B cell (primary cell): Measurements from ENCODE around the gene CPLANE1. TPM values are rescaled to one million over a fixed set of nuclear protein-coding genes. Genes with fewer than 3 reads are reported as not detected.

Experiments used
- ATAC-seq: fragments of 200-7000 bp; cut with Tn5 transposase; one replicate; pipeline ENCODE4 v1.10.0; 2021; ENCODE audit warnings: low read depth, mild to moderate bottlenecking, moderate number of reproducible peaks, moderate library complexity
- CTCF ChIA-PET: fragments of 350-600 bp; sonication (Branson Sonifier 250); formaldehyde crosslinking; loops from one replicate; lab custom pipeline; 2021; ENCODE audit warnings: antibody characterized with exemption, inconsistent platforms; lab: Charles Lee
- POLR2A ChIA-PET: fragments of 350-600 bp; sonication (Branson Sonifier 250); formaldehyde crosslinking; loops from one replicate; lab custom pipeline; 2021; ENCODE audit warnings: antibody characterized with exemption; lab: Charles Lee
- DNase-seq: peaks from one replicate; pipeline ENCODE4 v3.0.0; 2013
- H2AFZ ChIP-seq: 2 replicates; pipeline ENCODE4 v1.6.1; 2012; ENCODE audit warnings: mild to moderate bottlenecking, low read depth, low read length; ENCODE audit not compliant: insufficient read depth, poor library complexity, severe bottlenecking
- H3K27ac ChIP-seq, 2 donors: 1 replicate in 1 of 2; 2 replicates in 1 of 2; pipeline ENCODE4 v1.5.1; 2012 to 2013; ENCODE audit warnings: low read length in 2 of 2, mild to moderate bottlenecking in 2 of 2, moderate library complexity in 1 of 2
- H3K27me3 ChIP-seq, 4 experiments: fragments of 200-600 bp in 1 of 4; sonication (generic) in 1 of 4; replicated peaks in 1 of 4; 1 replicate in 2 of 4; 2 replicates in 2 of 4; pipeline versions ENCODE4 v1.6.1 to v1.7.0; 2013 to 2016; ENCODE audit warnings: low read length in 3 of 4, mild to moderate bottlenecking in 2 of 4, mixed read lengths in 1 of 4, moderate library complexity in 1 of 4; ENCODE audit not compliant: insufficient read depth in 4 of 4, control insufficient read depth in 3 of 4; ENCODE audit errors: control extremely low read depth in 1 of 4
- H3K36me3 ChIP-seq, 2 experiments: replicated peaks in 1 of 2; 1 replicate in 1 of 2; 2 replicates in 1 of 2; pipeline versions ENCODE4 v1.6.1 to v1.7.1; 2013; ENCODE audit warnings: low read length in 1 of 2; ENCODE audit not compliant: insufficient read depth in 2 of 2, control insufficient read depth in 1 of 2; ENCODE audit errors: control extremely low read depth in 1 of 2, extremely low read depth in 1 of 2
- H3K4me1 ChIP-seq, 2 donors: fragments of 200-600 bp in 1 of 2; sonication (generic) in 1 of 2; 1 replicate in 1 of 2; 2 replicates in 1 of 2; pipeline versions ENCODE4 v1.5.1 to v1.6.1; 2013 to 2017; ENCODE audit warnings: low read length in 2 of 2; ENCODE audit not compliant: control insufficient read depth in 2 of 2, insufficient read depth in 2 of 2
- H3K4me2 ChIP-seq: replicated peaks from 2 replicates; pipeline ENCODE3; 2012; ENCODE audit warnings: mild to moderate bottlenecking, low read depth, low read length; ENCODE audit not compliant: poor library complexity, severe bottlenecking
- H3K4me3 ChIP-seq, 5 experiments: fragments of 200-600 bp in 1 of 5; sonication (generic) in 1 of 5; 1 replicate in 3 of 5; 2 replicates in 2 of 5; pipeline versions ENCODE4 v1.5.1 to v1.7.0; 2011 to 2016; ENCODE audit warnings: low read length in 4 of 5, mild to moderate bottlenecking in 4 of 5, low read depth in 2 of 5, control low read depth in 1 of 5, moderate library complexity in 1 of 5; ENCODE audit not compliant: insufficient read depth in 1 of 5; ENCODE audit errors: control extremely low read depth in 1 of 5, extremely low read depth in 1 of 5
- H3K79me2 ChIP-seq: fragments of 200-600 bp; sonication (generic); one replicate; pipeline ENCODE4 v1.6.0; 2016; ENCODE audit warnings: low read length; ENCODE audit not compliant: control insufficient read depth, insufficient read depth
- H3K9ac ChIP-seq: fragments of 200-600 bp; sonication (generic); 2 replicates; pipeline ENCODE4 v1.6.1; 2017; ENCODE audit warnings: mild to moderate bottlenecking, low read length, moderate library complexity
- H3K9me3 ChIP-seq, 3 donors: one replicate each; pipeline versions ENCODE4 v1.6.1 to v1.7.1; 2013; ENCODE audit warnings: low read length in 2 of 3; ENCODE audit not compliant: control insufficient read depth in 2 of 3, insufficient read depth in 1 of 3; ENCODE audit errors: control extremely low read depth in 1 of 3
- H4K20me1 ChIP-seq: 2 replicates; pipeline ENCODE4 v1.6.0; 2012; ENCODE audit warnings: mild to moderate bottlenecking, low read length; ENCODE audit not compliant: insufficient read depth, control insufficient read depth, poor library complexity, severe bottlenecking
- H3K27ac Mint-ChIP-seq: one replicate; pipeline ENCODE4 v1.8.0; 2021; ENCODE audit warnings: mixed read lengths
- H3K27me3 Mint-ChIP-seq: one replicate; pipeline ENCODE4 v1.8.0; 2021; ENCODE audit warnings: mixed read lengths
- H3K4me1 Mint-ChIP-seq: one replicate; pipeline ENCODE4 v1.8.0; 2021; ENCODE audit warnings: mixed read lengths
- H3K4me3 Mint-ChIP-seq: one replicate; pipeline ENCODE4 v1.8.0; 2021; ENCODE audit warnings: mixed read lengths
- H3K9me3 Mint-ChIP-seq: one replicate; pipeline ENCODE4 v1.8.0; 2022; ENCODE audit warnings: mixed read lengths; ENCODE audit not compliant: insufficient read depth
- EZH2 ChIP-seq: IDR thresholded peaks from 2 replicates; pipeline ENCODE4 v1.6.1; 2012; ENCODE audit warnings: borderline replicate concordance, low read depth, mild to moderate bottlenecking, moderate library complexity, low read length; ENCODE audit not compliant: insufficient read depth, poor library complexity, severe bottlenecking
- WGBS: methylation state at CpG from one replicate; pipeline ENCODE4 v1.1.5; 2013; ENCODE audit warnings: missing lambda C conversion rate; ENCODE audit not compliant: insufficient coverage; 5-methylcytosine and 5-hydroxymethylcytosine counted together
- intact Hi-C: fragments of 100-400 bp; cut with micrococcal nuclease; formaldehyde crosslinking; loops from one replicate; pipeline ENCODE4 v1.10.0; 2022
- polyA plus RNA-seq: library from polyadenylated mRNA; depleted of rRNA; stranded (reverse); fragments of >200 nt; gene quantifications from 2 replicates; pipeline ENCODE4 v1.2.3, GENCODE V29; 2012
- total RNA-seq, 2 donors: library from RNA; stranded (reverse); fragments of 120-200 nt in 1 of 2; gene quantifications; 1 replicate in 1 of 2; 2 replicates in 1 of 2; pipeline versions ENCODE4 v1.2.3 to v1.2.4, GENCODE V29; 2013 to 2022
- TF ChIP-seq, protein P1 (sequence below): fragments of 200-600 bp; IDR thresholded peaks from one replicate; pipeline ENCODE4 v1.8.0; 2022; ENCODE audit warnings: antibody characterized with exemption, mild to moderate bottlenecking

The CPLANE1 gene
- total and polyA plus RNA-seq, 2 donors (not counting 1 experiment from before 2014, with no cell fraction given), result 1.9 to 17.9 TPM

DNA sequence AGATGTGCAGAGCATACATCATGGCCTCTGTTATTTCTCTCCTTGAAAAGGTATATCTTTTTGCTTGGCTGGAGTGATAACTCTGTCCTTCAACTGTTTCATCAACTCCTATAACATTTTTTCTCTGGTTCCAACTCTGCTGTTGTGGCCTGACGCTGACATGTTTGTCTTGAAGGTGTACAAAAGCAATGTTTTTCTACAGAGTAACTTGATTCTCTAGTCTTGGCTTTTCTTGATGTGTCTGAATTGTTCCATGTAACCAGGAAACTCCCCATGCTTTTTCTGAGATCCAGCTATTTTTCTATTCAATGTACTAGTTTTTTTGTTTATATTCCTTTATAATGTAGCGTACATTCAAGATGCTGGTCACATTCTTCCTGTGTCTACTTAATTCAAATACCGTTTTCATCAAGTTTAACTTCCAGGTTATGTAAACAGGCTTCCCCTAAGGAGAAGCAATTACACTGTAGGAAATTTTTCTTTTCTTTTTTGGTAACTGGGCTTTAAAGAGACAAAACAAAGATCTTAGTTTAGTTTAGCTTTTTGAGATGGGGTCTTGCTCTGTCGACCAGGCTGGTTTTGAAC is 6.7 kb upstream of the CPLANE1 start:
- Histone ChIP-seq H3K4me3 (no peak overlapping the region), H3K36me3 (no peaks in the 10 kb centered on the region), H3K4me2 (no peak overlapping the region), H3K9ac (no peak overlapping the region), H2AFZ (no peak overlapping the region), H3K4me1 (no peaks in the 10 kb centered on the region), H3K9me3 (no peaks in the 10 kb centered on the region), H3K27me3 (no peaks in the 10 kb centered on the region), H4K20me1 (no peaks in the 10 kb centered on the region), H3K27ac (no peak overlapping the region), H3K79me2 (no peaks in the 10 kb centered on the region)
- POLR2A ChIA-PET, result no interaction called here
- H3K4me3 Mint-ChIP-seq, result no peak overlapping the region
- ATAC-seq, result no peak
- DNase-seq, result no peak
- CTCF ChIA-PET, result no interaction called here
- no peak for TF ChIP-seq EZH2
- TF ChIP-seq, protein P1, sequence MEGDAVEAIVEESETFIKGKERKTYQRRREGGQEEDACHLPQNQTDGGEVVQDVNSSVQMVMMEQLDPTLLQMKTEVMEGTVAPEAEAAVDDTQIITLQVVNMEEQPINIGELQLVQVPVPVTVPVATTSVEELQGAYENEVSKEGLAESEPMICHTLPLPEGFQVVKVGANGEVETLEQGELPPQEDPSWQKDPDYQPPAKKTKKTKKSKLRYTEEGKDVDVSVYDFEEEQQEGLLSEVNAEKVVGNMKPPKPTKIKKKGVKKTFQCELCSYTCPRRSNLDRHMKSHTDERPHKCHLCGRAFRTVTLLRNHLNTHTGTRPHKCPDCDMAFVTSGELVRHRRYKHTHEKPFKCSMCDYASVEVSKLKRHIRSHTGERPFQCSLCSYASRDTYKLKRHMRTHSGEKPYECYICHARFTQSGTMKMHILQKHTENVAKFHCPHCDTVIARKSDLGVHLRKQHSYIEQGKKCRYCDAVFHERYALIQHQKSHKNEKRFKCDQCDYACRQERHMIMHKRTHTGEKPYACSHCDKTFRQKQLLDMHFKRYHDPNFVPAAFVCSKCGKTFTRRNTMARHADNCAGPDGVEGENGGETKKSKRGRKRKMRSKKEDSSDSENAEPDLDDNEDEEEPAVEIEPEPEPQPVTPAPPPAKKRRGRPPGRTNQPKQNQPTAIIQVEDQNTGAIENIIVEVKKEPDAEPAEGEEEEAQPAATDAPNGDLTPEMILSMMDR, result no peak
- WGBS, result no CpG with 5 or more reads among the region's 4 CpGs
- H3K4me1 Mint-ChIP-seq, result peaks cover 2% of the 10 kb centered on the region
- intact Hi-C loops, result no loop called here
- H3K27ac Mint-ChIP-seq, result no peak overlapping the region
- H3K27me3 Mint-ChIP-seq, result no peaks in the 10 kb centered on the region
- no peaks in the 10 kb centered on the region for H3K9me3 Mint-ChIP-seq

DNA sequence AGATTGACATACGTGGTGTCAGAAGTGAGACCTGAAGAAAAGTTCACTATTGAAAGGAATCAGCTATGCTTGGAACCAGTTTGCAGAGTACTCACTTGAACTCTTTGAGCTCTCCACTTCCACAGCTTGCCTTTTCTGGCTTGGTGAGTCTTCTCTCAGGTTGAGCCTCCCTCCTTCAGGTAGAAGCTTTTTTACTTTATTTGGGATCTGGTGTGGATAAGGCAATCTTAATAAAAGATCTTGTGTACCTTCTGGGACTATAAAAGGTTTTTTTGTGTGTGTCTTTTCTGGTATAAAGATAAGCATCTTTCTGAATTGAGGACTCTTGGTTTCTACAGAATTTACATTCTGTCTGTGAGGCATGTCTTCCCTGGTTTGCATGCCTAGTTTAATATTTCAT is 5.4 kb upstream of the CPLANE1 start:
- no peak overlapping the region for H3K9ac ChIP-seq
- H3K36me3 ChIP-seq, result no peaks in the 10 kb centered on the region
- no peaks in the 10 kb centered on the region for H3K79me2 ChIP-seq
- TF ChIP-seq, protein P1, result no peak
- no peak for TF ChIP-seq EZH2
- no peak overlapping the region for H3K4me3 ChIP-seq
- ChIA-PET CTCF (interaction anchor here (1.1 kb wide), 1 partner anchor 23 kb away, joined by 3 read pairs; no protein-coding TSS in a partner anchor), POLR2A (no interaction called here)
- no peak for ATAC-seq
- peaks cover 0 to 3% (median 0%) of the 10 kb centered on the region in 3 donors for H3K9me3 ChIP-seq
- intact Hi-C loops, result no loop called here
- Mint-ChIP-seq H3K27me3 (no peaks in the 10 kb centered on the region), H3K4me3 (no peak overlapping the region), H3K9me3 (no peaks in the 10 kb centered on the region), H3K4me1 (peaks cover 8% of the 10 kb centered on the region), H3K27ac (no peak overlapping the region)
- no peak for DNase-seq
- peaks cover 0 to 4% of the 10 kb centered on the region in 2 donors for H3K4me1 ChIP-seq
- no peak overlapping the region for H3K4me2 ChIP-seq
- H2AFZ ChIP-seq, result no peak overlapping the region
- no peaks in the 10 kb centered on the region for H3K27me3 ChIP-seq
- no CpG with 5 or more reads among the region's 1 CpG for WGBS
- H3K27ac ChIP-seq, result no peak overlapping the region
- no peaks in the 10 kb centered on the region for H4K20me1 ChIP-seq
